ENCODE measurements around the gene VPS37D.

GRCh38 chr7:73702226-73702625, 34.6 kb downstream of the VPS37D start:
- TF ChIP-seq CTCF (IDR thresholded peaks at IDR 0.05) (no peak), POLR2A (IDR thresholded peaks at IDR 0.05) (no peak)

Measured in sigmoid colon (tissue), 3 donors.